BLaER1 (cell line): Measurements from ENCODE around the gene TNNC2.
"Not testable (repeated sequence)": the region's sequence is repeated elsewhere in the genome, so short reads cannot be mapped to it uniquely, and the experiment has no call there.

Experiments used
- H3K27ac ChIP-seq: shearing (Covaris generic); formaldehyde crosslinking; 2 replicates; pipeline ENCODE4 v1.8.1; 2022
- H3K27me3 ChIP-seq: shearing (Covaris generic); formaldehyde crosslinking; 2 replicates; pipeline ENCODE4 v1.8.1; 2022
- H3K36me3 ChIP-seq: shearing (Covaris generic); formaldehyde crosslinking; 2 replicates; pipeline ENCODE4 v1.8.1; 2022
- H3K4me1 ChIP-seq: shearing (Covaris generic); formaldehyde crosslinking; 2 replicates; pipeline ENCODE4 v1.8.1; 2022
- H3K4me2 ChIP-seq: shearing (Covaris generic); formaldehyde crosslinking; 2 replicates; pipeline ENCODE4 v1.8.1; 2022
- H3K4me3 ChIP-seq: shearing (Covaris generic); formaldehyde crosslinking; 2 replicates; pipeline ENCODE4 v1.8.1; 2022
- H3K9ac ChIP-seq: shearing (Covaris generic); formaldehyde crosslinking; 2 replicates; pipeline ENCODE4 v1.8.1; 2022
- H3K9me3 ChIP-seq: shearing (Covaris generic); formaldehyde crosslinking; 2 replicates; pipeline ENCODE4 v1.8.1; 2022
- H4K20me1 ChIP-seq: shearing (Covaris generic); formaldehyde crosslinking; 2 replicates; pipeline ENCODE4 v1.8.1; 2022
- Cebpa-rat ChIP-seq: shearing (Covaris generic); IDR thresholded peaks from 2 replicates; pipeline ENCODE4 v1.8.1; 2022

Gene TNNC2

DNA sequence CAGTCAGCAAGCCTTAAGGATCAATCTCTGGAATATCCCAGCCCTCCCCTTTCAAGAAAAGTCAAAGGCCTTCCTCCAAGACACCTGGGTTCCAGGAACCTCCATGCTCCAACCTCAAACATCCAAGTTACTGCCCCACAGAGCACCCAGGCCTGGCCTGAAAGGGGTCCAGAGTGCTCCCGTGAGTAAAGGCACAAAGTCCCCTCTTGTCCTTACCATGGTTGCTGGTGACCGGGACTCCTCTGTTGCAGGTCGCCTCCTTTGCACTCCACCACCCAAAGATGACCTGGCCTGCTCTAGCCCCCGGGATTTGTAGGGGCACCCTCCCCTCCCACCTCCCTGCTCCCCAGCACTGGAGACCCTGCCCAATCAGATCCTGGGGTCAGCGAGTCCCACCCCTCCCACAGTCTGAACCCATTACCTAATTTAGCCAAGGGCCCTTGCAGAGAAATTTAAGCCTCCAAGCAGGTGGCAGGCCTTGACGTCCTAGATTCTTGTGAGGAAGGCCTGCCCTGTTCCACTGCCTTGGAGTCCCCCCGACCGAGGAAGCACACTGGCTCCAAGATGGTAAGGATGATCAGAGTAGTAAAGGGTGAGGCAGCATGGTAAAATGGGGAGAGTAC is at the start of gene TNNC2:
Gene TNNC2, minus strand, starts transcription at position 283 of the 623 bp plus-strand sequence. Its CDS starts 64 bp downstream, at position 219.
- H3K27ac ChIP-seq = no peak within 1 kb of the TSS
- H3K9ac ChIP-seq = no peak within 1 kb of the TSS
- 0 out of 2 replicates have a peak, but pooled peaks cover 18% of the 10 kb centered on the region for H4K20me1 ChIP-seq
- H3K4me1 ChIP-seq = peaks cover 16% of the 10 kb centered on the region
- H3K4me3 ChIP-seq = no peak within 1 kb of the TSS
- H3K36me3 ChIP-seq = no peaks in the 10 kb centered on the region
- peaks cover 33% of the 10 kb centered on the region for H3K27me3 ChIP-seq
- no peak within 1 kb of the TSS for H3K4me2 ChIP-seq
- H3K9me3 ChIP-seq = no peaks in the 10 kb centered on the region
- no peak for TF ChIP-seq Cebpa-rat

DNA sequence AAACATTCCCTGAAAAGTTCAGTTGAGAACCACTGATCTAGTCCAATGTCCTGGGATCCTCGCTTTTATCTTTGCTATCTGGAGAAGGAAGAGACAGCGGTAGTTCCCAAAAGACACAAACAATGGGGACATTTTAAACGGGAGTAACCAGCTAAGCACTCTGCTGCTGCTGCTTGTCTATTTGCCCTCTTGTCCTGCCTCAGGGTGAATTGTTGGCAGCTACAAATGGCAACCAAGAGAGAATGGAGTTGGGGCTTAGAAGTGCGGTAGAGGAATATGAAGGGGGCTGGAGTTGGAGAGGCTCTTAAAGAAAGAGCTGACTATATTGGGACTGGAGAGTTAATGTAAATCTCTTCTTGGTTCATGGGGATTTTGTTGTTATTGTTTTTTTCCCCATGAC is 47.5 kb upstream of the TNNC2 start:
- Histone ChIP-seq H3K4me1 (no peaks in the 10 kb centered on the region), H3K9ac (no peak overlapping the region), H4K20me1 (0 out of 2 replicates have a peak, but pooled peaks cover 11% of the 10 kb centered on the region), H3K27ac (no peak overlapping the region), H3K36me3 (peaks cover 44% of the 10 kb centered on the region), H3K27me3 (no peaks in the 10 kb centered on the region), H3K4me3 (no peak overlapping the region), H3K4me2 (no peak overlapping the region), H3K9me3 (no peaks in the 10 kb centered on the region)
- TF ChIP-seq Cebpa-rat = no peak

DNA sequence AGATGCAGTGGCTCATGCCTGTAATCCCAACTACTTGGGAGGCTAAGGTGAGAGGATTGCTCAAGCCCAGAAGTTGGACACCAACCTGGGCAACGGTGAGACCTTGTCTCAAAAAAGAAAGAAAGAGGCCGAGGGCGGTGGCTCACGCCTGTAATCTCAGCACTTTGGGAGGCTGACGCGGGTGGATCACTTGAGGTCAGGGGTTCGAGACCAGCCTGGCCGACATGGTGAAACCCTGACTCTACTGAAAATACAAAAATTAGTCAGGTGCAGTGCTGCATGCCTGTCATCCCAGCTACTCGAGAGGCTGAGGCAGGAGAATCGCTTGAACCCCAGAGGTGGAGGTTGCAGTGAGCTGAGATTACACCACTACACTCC is 47.0 kb upstream of the TNNC2 start:
- Histone ChIP-seq H3K36me3 (peaks cover 44% of the 10 kb centered on the region), H4K20me1 (0 out of 2 replicates have a peak, but pooled peaks cover 11% of the 10 kb centered on the region)
- H3K4me1 ChIP-seq, H3K9me3 ChIP-seq, H3K4me2 ChIP-seq, H3K27ac ChIP-seq, H3K9ac ChIP-seq, H3K27me3 ChIP-seq, H3K4me3 ChIP-seq: not testable (repeated sequence)

DNA sequence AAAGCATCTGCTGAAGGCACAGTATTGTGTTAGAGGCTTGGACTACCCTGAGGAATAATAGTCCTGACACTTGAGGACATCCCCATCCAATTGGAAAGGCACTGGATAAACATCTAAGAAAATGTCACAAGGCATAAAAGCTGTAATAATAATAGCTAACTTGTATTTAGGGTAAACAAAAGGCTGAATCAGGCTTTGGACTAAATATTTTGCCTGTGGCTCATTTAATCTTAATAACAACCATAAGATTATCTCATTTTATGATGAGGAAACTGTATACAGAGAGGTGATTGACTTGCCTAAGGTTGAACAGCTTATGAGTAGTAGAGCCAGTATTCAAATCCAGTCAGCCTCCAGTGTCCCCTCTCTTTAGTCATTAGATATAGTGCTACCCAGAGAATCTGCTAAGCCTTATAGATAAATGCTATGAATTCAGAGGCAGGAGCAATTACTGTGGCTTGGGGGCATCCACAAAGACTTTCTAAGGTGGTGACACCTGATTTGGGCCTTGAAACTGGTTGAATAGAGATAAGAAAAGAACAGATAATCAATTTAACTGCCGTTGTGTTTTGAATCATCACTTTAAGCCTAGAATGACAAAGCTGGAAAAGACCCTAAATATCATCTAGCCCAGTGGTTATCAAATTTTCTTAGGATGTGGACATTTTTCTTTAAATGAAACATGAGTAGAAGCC is 46.4 kb upstream of the TNNC2 start:
- TF ChIP-seq Cebpa-rat = no peak
- Histone ChIP-seq H3K4me2 (no peak overlapping the region), H3K36me3 (peaks cover 39% of the 10 kb centered on the region), H3K27ac (no peak overlapping the region), H3K4me1 (no peaks in the 10 kb centered on the region), H3K9me3 (no peaks in the 10 kb centered on the region), H3K9ac (no peak overlapping the region), H3K27me3 (no peaks in the 10 kb centered on the region), H4K20me1 (0 out of 2 replicates have a peak, but pooled peaks cover 11% of the 10 kb centered on the region), H3K4me3 (no peak overlapping the region)

DNA sequence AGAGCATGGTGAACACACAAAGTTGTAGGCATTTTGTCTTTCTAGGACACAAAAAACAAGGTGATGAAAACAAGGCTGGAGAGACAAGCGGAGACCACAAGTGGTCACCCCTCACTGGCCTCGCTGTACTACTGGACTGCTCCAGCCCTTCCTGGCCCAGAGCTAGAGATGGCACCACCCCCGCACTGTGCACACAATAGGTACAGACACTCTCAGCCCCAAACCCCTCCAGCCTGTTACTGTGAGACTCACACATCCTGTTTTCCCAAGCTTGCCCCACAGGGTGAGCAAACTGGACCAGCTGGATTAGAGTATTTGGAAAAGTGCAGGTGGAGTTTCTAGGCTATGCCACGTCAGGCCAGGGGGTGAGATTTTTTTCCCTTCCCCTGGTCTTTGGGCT is 45.5 kb upstream of the TNNC2 start:
- no peak for TF ChIP-seq Cebpa-rat
- Histone ChIP-seq H3K36me3 (peaks cover 30% of the 10 kb centered on the region), H3K4me1 (no peaks in the 10 kb centered on the region), H3K27ac (no peak overlapping the region), H4K20me1 (0 out of 2 replicates have a peak, but pooled peaks cover 2% of the 10 kb centered on the region), H3K4me3 (no peak overlapping the region), H3K9me3 (no peaks in the 10 kb centered on the region), H3K4me2 (no peak overlapping the region), H3K9ac (no peak overlapping the region), H3K27me3 (no peaks in the 10 kb centered on the region)

DNA sequence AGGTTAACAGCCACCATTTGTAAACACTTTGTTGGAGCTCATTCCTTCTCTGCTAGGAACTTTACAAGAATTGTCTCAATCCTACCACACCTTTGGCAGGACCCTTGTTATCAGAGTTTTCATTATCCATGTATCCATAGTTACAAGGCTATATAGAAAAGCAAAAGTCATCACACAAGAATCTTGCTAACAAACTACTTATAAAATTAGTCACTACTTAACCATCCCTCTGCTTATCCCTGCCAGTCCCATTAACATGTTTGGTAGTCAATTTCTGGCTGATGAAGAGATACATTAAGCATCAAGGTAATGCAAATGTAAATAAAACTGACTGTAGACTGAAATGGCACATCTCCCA is 40.7 kb upstream of the TNNC2 start:
- no peaks in the 10 kb centered on the region for H3K27me3 ChIP-seq
- no peak overlapping the region for H3K9ac ChIP-seq
- H4K20me1 ChIP-seq = 0 out of 2 replicates have a peak, but pooled peaks cover 11% of the 10 kb centered on the region
- no peaks in the 10 kb centered on the region for H3K4me1 ChIP-seq
- no peak overlapping the region for H3K4me3 ChIP-seq
- H3K9me3 ChIP-seq = no peaks in the 10 kb centered on the region
- peaks cover 13% of the 10 kb centered on the region; the same call in 1 of the 2 replicates for H3K36me3 ChIP-seq
- no peak overlapping the region for H3K27ac ChIP-seq
- H3K4me2 ChIP-seq = no peak overlapping the region
- no peak for TF ChIP-seq Cebpa-rat

DNA sequence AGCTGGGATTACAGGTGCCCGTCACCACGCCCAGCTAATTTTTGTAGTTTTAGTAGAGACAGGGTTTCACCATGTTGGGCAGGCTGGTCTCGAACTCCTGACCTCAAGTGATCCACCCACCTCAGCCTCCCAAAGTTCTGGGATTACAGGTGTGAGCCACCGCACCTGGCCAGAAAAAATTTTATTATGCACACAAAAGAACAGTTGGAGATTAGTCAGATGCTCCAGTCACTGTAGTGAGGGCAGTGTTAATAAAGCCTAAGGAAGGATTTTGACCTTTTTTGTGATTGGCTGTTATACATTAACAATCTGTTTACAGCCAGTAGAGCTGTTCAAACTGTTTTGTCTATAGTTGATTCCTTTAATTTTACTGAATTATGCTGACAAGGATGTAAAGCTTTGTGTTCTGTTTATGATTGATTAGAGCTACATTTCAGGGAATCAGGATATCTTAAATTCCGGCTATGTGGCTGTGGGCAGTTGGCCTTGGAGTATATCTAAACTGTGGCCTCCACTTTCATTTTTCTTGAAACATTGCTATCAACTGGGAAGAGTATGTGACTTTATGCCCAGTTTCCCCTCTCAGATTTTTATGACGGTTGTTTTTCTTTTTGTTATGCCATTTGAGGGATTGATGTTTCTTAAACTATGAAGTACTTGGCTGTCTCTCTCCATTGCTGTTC is 40.2 kb upstream of the TNNC2 start:
- no peaks in the 10 kb centered on the region for H3K9me3 ChIP-seq
- H3K9ac ChIP-seq = no peak overlapping the region
- TF ChIP-seq Cebpa-rat = no peak
- peaks cover 8% of the 10 kb centered on the region; the same call in 1 of the 2 replicates for H3K36me3 ChIP-seq
- H3K27me3 ChIP-seq = no peaks in the 10 kb centered on the region
- H4K20me1 ChIP-seq = 0 out of 2 replicates have a peak, but pooled peaks cover 11% of the 10 kb centered on the region
- no peak overlapping the region for H3K27ac ChIP-seq
- no peak overlapping the region for H3K4me2 ChIP-seq
- no peaks in the 10 kb centered on the region for H3K4me1 ChIP-seq
- H3K4me3 ChIP-seq = no peak overlapping the region

DNA sequence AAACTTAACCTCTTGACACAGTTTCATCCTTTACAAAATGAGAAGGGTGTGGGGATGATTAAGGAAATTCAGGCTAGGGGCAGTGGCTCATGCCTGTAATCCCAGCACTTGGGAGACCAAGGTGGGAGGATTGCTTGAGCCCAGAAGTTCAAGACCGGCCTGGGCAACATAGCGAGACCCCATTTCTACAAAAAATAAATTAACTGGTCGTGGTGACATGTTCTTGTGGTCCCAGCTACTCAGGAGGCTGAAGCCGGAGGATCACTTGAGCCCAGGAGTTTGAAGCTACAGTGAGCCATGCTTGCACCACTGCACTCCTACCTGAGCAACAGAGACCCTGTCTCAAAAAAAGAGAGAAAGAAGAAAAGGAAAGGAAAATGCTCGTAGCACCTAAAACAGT is 39.3 kb upstream of the TNNC2 start:
- no peak overlapping the region for H3K4me3 ChIP-seq
- peaks cover 1% of the 10 kb centered on the region; the same call in 1 of the 2 replicates for H3K4me1 ChIP-seq
- no peak overlapping the region for H3K4me2 ChIP-seq
- H3K27me3 ChIP-seq = no peaks in the 10 kb centered on the region
- 0 out of 2 replicates have a peak, but pooled peaks cover 11% of the 10 kb centered on the region for H4K20me1 ChIP-seq
- H3K9ac ChIP-seq = no peak overlapping the region
- no peak overlapping the region for H3K27ac ChIP-seq
- H3K9me3 ChIP-seq = no peaks in the 10 kb centered on the region
- peaks cover 7% of the 10 kb centered on the region; the same call in 1 of the 2 replicates for H3K36me3 ChIP-seq
- no peak for TF ChIP-seq Cebpa-rat

DNA sequence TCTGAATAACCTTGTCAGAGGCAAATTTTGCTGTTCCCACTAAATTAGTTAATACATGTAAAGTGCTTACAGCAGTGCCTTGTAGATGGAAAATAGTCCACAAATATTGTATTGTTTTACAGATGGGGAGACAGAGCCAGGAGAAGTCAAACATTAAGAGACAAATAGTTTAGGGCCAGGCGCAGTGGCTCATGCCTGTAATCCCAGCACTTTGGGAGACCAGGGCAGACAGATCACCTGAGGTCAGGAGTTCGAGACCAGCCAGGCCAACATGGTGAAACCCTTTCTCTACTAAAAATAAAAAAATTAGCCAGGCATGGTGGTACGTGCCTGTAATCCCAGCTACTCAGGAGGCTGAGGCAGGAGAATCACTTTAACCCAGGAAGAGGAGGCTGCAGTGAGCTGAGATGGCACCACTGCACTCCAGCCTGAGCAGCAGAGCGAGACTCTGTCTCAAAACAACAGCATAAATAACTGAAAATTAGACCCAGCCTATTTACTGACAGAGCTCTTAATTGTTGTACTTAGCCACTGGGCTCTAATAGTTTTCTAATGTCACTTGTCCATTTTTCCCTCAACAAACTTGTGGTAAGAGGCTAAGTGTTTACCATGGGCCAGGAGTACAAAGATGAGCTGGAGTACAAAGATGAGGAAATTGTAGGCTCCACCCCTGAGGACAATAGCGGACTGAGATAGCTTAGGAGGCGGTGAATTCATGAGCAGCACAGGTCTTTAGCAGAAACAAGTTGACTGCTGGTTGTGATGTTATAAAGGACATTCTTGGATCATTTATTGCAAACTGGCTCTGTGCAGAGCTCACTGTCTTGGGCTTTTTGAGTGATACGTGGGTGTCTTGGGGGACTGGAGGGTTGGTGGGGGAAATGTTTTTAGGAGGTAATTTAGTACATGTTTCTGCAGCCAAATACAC is 36.7 kb upstream of the TNNC2 start:
- no peak overlapping the region for H3K4me3 ChIP-seq
- no peak for TF ChIP-seq Cebpa-rat
- no peaks in the 10 kb centered on the region for H3K9me3 ChIP-seq
- no peak overlapping the region for H3K27ac ChIP-seq
- 0 out of 2 replicates have a peak, but pooled peaks cover 5% of the 10 kb centered on the region for H3K36me3 ChIP-seq
- no peaks in the 10 kb centered on the region for H3K27me3 ChIP-seq
- H4K20me1 ChIP-seq = 0 out of 2 replicates have a peak, but pooled peaks cover 11% of the 10 kb centered on the region
- peaks cover 13% of the 10 kb centered on the region for H3K4me1 ChIP-seq
- no peak overlapping the region for H3K9ac ChIP-seq
- no peak overlapping the region for H3K4me2 ChIP-seq
